A549 treated with AZD9567 at 1 μM for 4 hours (cell line): Measurements from ENCODE around the gene RNF224. TPM values are rescaled to one million over a fixed set of nuclear protein-coding genes. Genes with fewer than 3 reads are reported as not detected.

Experiments used
- total RNA-seq: library from RNA; stranded (reverse); fragments of 200-300 nt; extraction: Qiagen RNA extraction; gene quantifications from 5 replicates; pipeline ENCODE4 v1.2.3, GENCODE V29; 2022; ENCODE audit not compliant: insufficient read depth

RNF224 gene
- total RNA-seq, 1 experiment from 2014 or later: 0.17 TPM

Other genes starting within 250 kb of the RNF224 start
- gene PTGDS, start 250.0 kb upstream of the RNF224 start, total RNA-seq: 0.14 to 0.73 TPM (median 0.66 TPM) in 4 of 5 replicates, not detected in the other
- 0.02 to 0.14 TPM (median 0.10 TPM) in 4 of 5 replicates, not detected in the other for gene LCNL1, start 244.5 kb upstream of the RNF224 start, total RNA-seq
- gene PAXX, start 235.1 kb upstream of the RNF224 start, total RNA-seq: 24.8 to 86.1 TPM (median 80.8 TPM) in 5 replicates
- gene CLIC3, start 230.9 kb upstream of the RNF224 start, total RNA-seq: 4.0 to 4.9 TPM (median 4.4 TPM) in 4 of 5 replicates, not detected in the other
- gene ABCA2, start 199.3 kb upstream of the RNF224 start, total RNA-seq: 20.0 to 29.5 TPM (median 27.5 TPM) in 5 replicates
- 0.03 to 0.09 TPM (median 0.03 TPM) in 4 of 5 replicates, not detected in the other for gene FUT7, start 195.4 kb upstream of the RNF224 start, total RNA-seq
- gene NPDC1, start 181.3 kb upstream of the RNF224 start, total RNA-seq: 49.4 to 88.3 TPM (median 87.7 TPM) in 5 replicates
- gene ENTPD2, start 173.4 kb upstream of the RNF224 start, total RNA-seq: 1.4 to 3.0 TPM (median 2.6 TPM) in 5 replicates
- 14.9 to 28.4 TPM (median 24.6 TPM) in 5 replicates for gene SAPCD2, start 156.9 kb upstream of the RNF224 start, total RNA-seq
- gene UAP1L1, start 150.0 kb upstream of the RNF224 start, total RNA-seq: 9.8 to 16.4 TPM (median 11.7 TPM) in 5 replicates
- gene MAN1B1, start 140.5 kb upstream of the RNF224 start, total RNA-seq: 40.8 to 56.5 TPM (median 52.7 TPM) in 5 replicates
- gene DPP7, start 112.8 kb upstream of the RNF224 start, total RNA-seq: 65.1 to 122 TPM (median 115 TPM) in 5 replicates
- 0.19 to 0.95 TPM (median 0.29 TPM) in 4 of 5 replicates, not detected in the other for gene GRIN1, start 88.3 kb upstream of the RNF224 start, total RNA-seq
- 0.99 to 1.8 TPM (median 1.3 TPM) in 4 of 5 replicates, not detected in the other for gene LRRC26, start 57.5 kb upstream of the RNF224 start, total RNA-seq
- gene TMEM210, start 55.4 kb upstream of the RNF224 start, total RNA-seq: not detected in 5 replicates
- 23.3 to 39.2 TPM (median 38.3 TPM) in 5 replicates for gene ANAPC2, start 38.9 kb upstream of the RNF224 start, total RNA-seq
- gene SSNA1, start 38.8 kb upstream of the RNF224 start, total RNA-seq: 119 to 158 TPM (median 150 TPM) in 5 replicates
- 9.3 to 14.1 TPM (median 12.9 TPM) in 5 replicates for gene TPRN, start 26.8 kb upstream of the RNF224 start, total RNA-seq
- 32.0 to 48.4 TPM (median 46.4 TPM) in 5 replicates for gene TMEM203, start 21.9 kb upstream of the RNF224 start, total RNA-seq
- gene NDOR1, start 21.8 kb upstream of the RNF224 start, total RNA-seq: 10.9 to 20.2 TPM (median 20.0 TPM) in 5 replicates
- gene RNF208, start 5.3 kb upstream of the RNF224 start, total RNA-seq: 1.7 to 2.3 TPM (median 1.8 TPM) in 4 of 5 replicates, not detected in the other
- gene CYSRT1, start 2.3 kb upstream of the RNF224 start, total RNA-seq: 1.7 to 4.2 TPM (median 3.2 TPM) in 5 replicates
- gene SLC34A3, start 3.4 kb downstream of the RNF224 start, total RNA-seq: 0.06 to 0.14 TPM (median 0.10 TPM) in 4 of 5 replicates, not detected in the other
- 802 to 950 TPM (median 862 TPM) in 5 replicates for gene TUBB4B, start 13.8 kb downstream of the RNF224 start, total RNA-seq
- not detected in 5 replicates for gene STPG3, start 23.8 kb downstream of the RNF224 start, total RNA-seq
- 48.5 to 62.6 TPM (median 57.4 TPM) in 5 replicates for gene NELFB, start 27.8 kb downstream of the RNF224 start, total RNA-seq
- gene TOR4A, start 50.2 kb downstream of the RNF224 start, total RNA-seq: 15.9 to 26.2 TPM (median 25.4 TPM) in 5 replicates
- gene NRARP, start 74.8 kb downstream of the RNF224 start, total RNA-seq: 3.9 to 6.3 TPM (median 4.6 TPM) in 5 replicates
- 5.9 to 7.2 TPM (median 6.7 TPM) in 5 replicates for gene EXD3, start 195.7 kb downstream of the RNF224 start, total RNA-seq
- 1.3 to 2.0 TPM (median 1.9 TPM) in 4 of 5 replicates, not detected in the other for gene NOXA1, start 195.9 kb downstream of the RNF224 start, total RNA-seq
- gene ENTPD8, start 213.9 kb downstream of the RNF224 start, total RNA-seq: 0.19 to 0.28 TPM (median 0.25 TPM) in 4 of 5 replicates, not detected in the other
- 35.0 to 48.0 TPM (median 47.3 TPM) in 5 replicates for gene NSMF, start 231.8 kb downstream of the RNF224 start, total RNA-seq